H1 (cell line): ENCODE data around the gene KCNMA1. TPM values are rescaled to one million over a fixed set of nuclear protein-coding genes. Genes with fewer than 3 reads are reported as not detected.

ENCODE experiments used
- CTCF ChIA-PET: fragments of 300-600 bp; sonication (Branson Sonifier 250); formaldehyde crosslinking; loops from one replicate; lab custom pipeline; 2021; ENCODE audit not compliant: partially characterized antibody; lab: Charles Lee
- POLR2A ChIA-PET: fragments of 300-600 bp; sonication (Branson Sonifier 250); formaldehyde crosslinking; loops from one replicate; lab custom pipeline; 2021; ENCODE audit warnings: inconsistent platforms; ENCODE audit not compliant: partially characterized antibody; lab: Charles Lee
- DNase-seq, 2 experiments: peaks; one replicate each; pipeline versions ENCODE4 v3.0.0 to v3.0.0-alpha.2; 2010 to 2022; ENCODE audit warnings: low spot score in 2 of 2, low read depth in 1 of 2, mixed read lengths in 1 of 2
- FAIRE-seq: peaks from 2 replicates; lab custom pipeline; 2011; peaks lifted over from hg19 to GRCh38; lab: Jason Lieb, UNC
- H2AFZ ChIP-seq: 2 replicates; pipeline ENCODE4 v1.8.1; 2012; ENCODE audit warnings: low read length, inconsistent platforms
- H2AK5ac ChIP-seq: 2 replicates; pipeline ENCODE4 v1.6.1; 2013; ENCODE audit warnings: low read depth, low read length
- H2BK120ac ChIP-seq: replicated peaks from 2 replicates; pipeline ENCODE3; 2013; ENCODE audit warnings: low read depth, low read length, inconsistent platforms
- H2BK12ac ChIP-seq: 2 replicates; pipeline ENCODE4 v1.6.1; 2013; ENCODE audit warnings: low read depth, low read length
- H2BK15ac ChIP-seq: 2 replicates; pipeline ENCODE4 v1.6.1; 2013; ENCODE audit warnings: low read length
- H2BK20ac ChIP-seq: 2 replicates; pipeline ENCODE4 v1.6.1; 2013; ENCODE audit warnings: low read length
- H2BK5ac ChIP-seq: 2 replicates; pipeline ENCODE4 v1.6.1; 2013; ENCODE audit warnings: low read depth, low read length
- H3K14ac ChIP-seq: 2 replicates; pipeline ENCODE4 v1.6.1; 2013; ENCODE audit warnings: inconsistent platforms; ENCODE audit not compliant: insufficient read length
- H3K18ac ChIP-seq: 2 replicates; pipeline ENCODE4 v1.6.1; 2013; ENCODE audit warnings: low read length; ENCODE audit errors: extremely low read depth
- H3K23ac ChIP-seq: 2 replicates; pipeline ENCODE4 v1.6.1; 2013; ENCODE audit warnings: inconsistent platforms; ENCODE audit not compliant: insufficient read length
- H3K23me2 ChIP-seq: 2 replicates; pipeline ENCODE4 v1.6.1; 2013; ENCODE audit warnings: low read depth, low read length
- H3K27ac ChIP-seq: 2 replicates; pipeline ENCODE4 v1.6.1; 2011; ENCODE audit warnings: low read depth, low read length, inconsistent platforms
- H3K27me3 ChIP-seq, 4 experiments: replicated peaks in 1 of 4; 1 replicate in 1 of 4; 2 replicates in 3 of 4; pipeline versions ENCODE4 v1.6.1 to v1.8.1; 2011 to 2013; ENCODE audit warnings: low read length in 3 of 4, mild to moderate bottlenecking in 3 of 4, inconsistent platforms in 2 of 4, mixed read lengths in 2 of 4, moderate library complexity in 1 of 4; ENCODE audit not compliant: control insufficient read depth in 3 of 4, insufficient read depth in 3 of 4; ENCODE audit errors: extremely low read depth in 1 of 4
- H3K36me3 ChIP-seq, 4 experiments: 2 replicates each; pipeline versions ENCODE4 v1.6.1 to v1.8.1; 2011 to 2013; ENCODE audit warnings: mild to moderate bottlenecking in 4 of 4, low read length in 3 of 4, moderate library complexity in 2 of 4, control low read depth in 1 of 4, inconsistent platforms in 1 of 4; ENCODE audit not compliant: insufficient read depth in 4 of 4, control insufficient read depth in 2 of 4
- H3K4ac ChIP-seq: replicated peaks from 2 replicates; pipeline ENCODE3; 2013; ENCODE audit warnings: low read length, low read depth, mixed read lengths, inconsistent platforms; ENCODE audit not compliant: insufficient read length
- H3K4me1 ChIP-seq, 4 experiments: replicated peaks in 1 of 4; 1 replicate in 1 of 4; 2 replicates in 3 of 4; pipeline versions ENCODE4 v1.6.1 to v1.8.1; 2011 to 2013; ENCODE audit warnings: low read length in 3 of 4, inconsistent platforms in 2 of 4, mixed read lengths in 1 of 4; ENCODE audit not compliant: insufficient read depth in 4 of 4, control insufficient read depth in 3 of 4
- H3K4me2 ChIP-seq, 2 experiments: 2 replicates each; pipeline versions ENCODE4 v1.6.1 to v1.8.1; 2011 to 2013; ENCODE audit warnings: low read depth in 2 of 2, low read length in 2 of 2, control low read depth in 1 of 2, inconsistent platforms in 1 of 2, mild to moderate bottlenecking in 1 of 2; ENCODE audit not compliant: insufficient read depth in 1 of 2
- H3K4me3 ChIP-seq, 4 experiments: fragments of 200-600, 300-600 bp in 1 of 4; sonication (generic), shearing (Covaris generic), sonication (Bioruptor Twin) in 1 of 4; 2 replicates each; pipeline versions ENCODE4 v1.5.1 to v1.8.1; 2011 to 2016; ENCODE audit warnings: low read length in 4 of 4, low read depth in 3 of 4, control low read depth in 2 of 4, inconsistent platforms in 2 of 4, mild to moderate bottlenecking in 2 of 4, mixed read lengths in 1 of 4, moderate library complexity in 1 of 4; ENCODE audit not compliant: insufficient read depth in 2 of 4; ENCODE audit errors: extremely low read depth in 1 of 4
- H3K56ac ChIP-seq: replicated peaks from 2 replicates; pipeline ENCODE3; 2013; ENCODE audit warnings: low read depth, mild to moderate bottlenecking, mixed read lengths, low read length, inconsistent platforms; ENCODE audit not compliant: insufficient read length
- H3K79me1 ChIP-seq: 2 replicates; pipeline ENCODE4 v1.6.1; 2013; ENCODE audit warnings: low read depth, low read length, control low read depth
- H3K79me2 ChIP-seq, 2 experiments: 2 replicates each; pipeline versions ENCODE4 v1.6.1 to v1.8.1; 2012 to 2013; ENCODE audit warnings: low read length in 2 of 2, mild to moderate bottlenecking in 2 of 2, inconsistent platforms in 1 of 2; ENCODE audit not compliant: insufficient read depth in 2 of 2, control insufficient read depth in 1 of 2
- H3K9ac ChIP-seq, 4 experiments: replicated peaks in 1 of 4; 1 replicate in 1 of 4; 2 replicates in 3 of 4; pipeline versions ENCODE4 v1.6.1 to v1.8.1; 2011 to 2013; ENCODE audit warnings: low read depth in 3 of 4, low read length in 3 of 4, control low read depth in 2 of 4, mild to moderate bottlenecking in 2 of 4, moderate library complexity in 2 of 4, inconsistent platforms in 1 of 4; ENCODE audit errors: extremely low read depth in 1 of 4
- H3K9me3 ChIP-seq, 2 experiments: 2 replicates each; pipeline versions ENCODE4 v1.6.1 to v1.8.1; 2012 to 2013; ENCODE audit warnings: mild to moderate bottlenecking in 2 of 2, moderate library complexity in 2 of 2, control low read depth in 1 of 2, inconsistent platforms in 1 of 2, low read depth in 1 of 2, low read length in 1 of 2, mixed read lengths in 1 of 2; ENCODE audit not compliant: insufficient read depth in 2 of 2
- H4K20me1 ChIP-seq, 2 experiments: replicated peaks in 1 of 2; 2 replicates each; pipeline versions ENCODE3 to v1.8.1; 2011 to 2013; ENCODE audit warnings: inconsistent platforms in 2 of 2, low read length in 2 of 2, mild to moderate bottlenecking in 1 of 2; ENCODE audit not compliant: insufficient read depth in 2 of 2, control insufficient read depth in 1 of 2
- H4K5ac ChIP-seq: 2 replicates; pipeline ENCODE4 v1.6.1; 2013; ENCODE audit warnings: low read length, low read depth, mixed read lengths, inconsistent platforms; ENCODE audit not compliant: insufficient read length
- H4K8ac ChIP-seq: 2 replicates; pipeline ENCODE4 v1.8.0; 2013; ENCODE audit warnings: mild to moderate bottlenecking, moderate library complexity, low read length, inconsistent platforms; ENCODE audit not compliant: insufficient read depth; ENCODE audit errors: extremely low read depth
- H4K91ac ChIP-seq: replicated peaks from 2 replicates; pipeline ENCODE3; 2013; ENCODE audit warnings: low read length, mixed read lengths, inconsistent platforms; ENCODE audit not compliant: insufficient read length
- BACH1 ChIP-seq: IDR thresholded peaks from 2 replicates; pipeline ENCODE4 v1.6.1; 2012; ENCODE audit warnings: low read length, improper control_type of control experiment
- CBX5 ChIP-seq: fragments of 300-800, 300-1000 bp; sonication (generic); IDR thresholded peaks from 2 replicates; pipeline ENCODE4 v1.7.1; 2016; ENCODE audit warnings: antibody characterized with exemption, low read length, low read depth
- CTBP2 ChIP-seq: IDR thresholded peaks from 2 replicates; pipeline ENCODE4 v1.7.0; 2011; ENCODE audit warnings: borderline replicate concordance, mild to moderate bottlenecking, moderate library complexity, mixed read lengths, low read length; ENCODE audit not compliant: insufficient read depth, insufficient read length
- KDM1A ChIP-seq: fragments of 200-600, 300-600 bp; sonication (generic); IDR thresholded peaks from 2 replicates; pipeline ENCODE4 v1.7.1; 2016; ENCODE audit warnings: mild to moderate bottlenecking, low read length, borderline replicate concordance
- POLR2AphosphoS5 ChIP-seq: IDR thresholded peaks from 2 replicates; pipeline ENCODE4 v1.6.1; 2011; ENCODE audit warnings: low read depth, low read length
- RFX5 ChIP-seq: IDR thresholded peaks from 2 replicates; pipeline ENCODE4 v1.6.1; 2011; ENCODE audit warnings: low read depth, low read length, improper control_type of control experiment, borderline replicate concordance
- SIRT6 ChIP-seq: IDR thresholded peaks from one replicate; pipeline ENCODE4 v1.7.1; 2012; ENCODE audit warnings: low read length, inconsistent platforms
- SP1 ChIP-seq: IDR thresholded peaks from 2 replicates; pipeline ENCODE4 v1.6.1; 2011; ENCODE audit warnings: low read depth, low read length
- TBP ChIP-seq: IDR thresholded peaks from 2 replicates; pipeline ENCODE4 v1.6.1; 2011; ENCODE audit warnings: low read depth, low read length, improper control_type of control experiment
- TCF12 ChIP-seq: IDR thresholded peaks from 2 replicates; pipeline ENCODE4 v1.6.1; 2011; ENCODE audit warnings: low read depth, mild to moderate bottlenecking, low read length
- USF2 ChIP-seq: IDR thresholded peaks from 2 replicates; pipeline ENCODE4 v1.6.1; 2011; ENCODE audit warnings: low read length, improper control_type of control experiment
- ZNF274 ChIP-seq: IDR thresholded peaks from 2 replicates; pipeline ENCODE4 v1.7.0; 2012; ENCODE audit warnings: low read length, borderline replicate concordance; ENCODE audit errors: extremely low read depth
- WGBS, 2 experiments: shearing (Covaris generic) in 1 of 2; methylation state at CpG; one replicate each; pipeline versions ENCODE4 v1.1.6 to v1.1.7; 2013 to 2015; ENCODE audit warnings: low lambda C conversion rate in 2 of 2, mixed read lengths in 2 of 2, inconsistent platforms in 1 of 2, low coverage in 1 of 2, missing lambda C conversion rate in 1 of 2; ENCODE audit not compliant: insufficient replicate concordance in 2 of 2, insufficient coverage in 1 of 2, insufficient read length in 1 of 2; ENCODE audit errors: extremely low coverage in 1 of 2, missing lambda C conversion rate in 1 of 2; 5-methylcytosine and 5-hydroxymethylcytosine counted together
- polyA plus RNA-seq, 7 experiments: library from polyadenylated mRNA; depleted of rRNA in 3 of 7; stranded (reverse) in 5 of 7; unstranded in 2 of 7; fragments of >200 nt in 5 of 7; fragments of 200-250 nt in 2 of 7; gene quantifications; 1 replicate in 5 of 7; 2 replicates in 1 of 7; 4 replicates in 1 of 7; pipeline versions ENCODE4 v1.2.1 to v1.2.3, GENCODE V29; 2011 to 2013; ENCODE audit warnings: missing spikeins in 2 of 7, mixed read lengths in 2 of 7
- total RNA-seq: library from RNA; stranded (reverse); fragmentation: NEBNext Ultra II Directional; extraction: Animal tissue kit (Norgen Biotek cat#: 25700); gene quantifications from 2 replicates; pipeline ENCODE4 v1.2.1, GENCODE V29; 2021

The KCNMA1 gene
- total and polyA plus RNA-seq, 2 of the 8 experiments (the other 6 are each of a cell fraction or from before 2014, with no cell fraction given) = 10.2 to 11.1 TPM

DNA sequence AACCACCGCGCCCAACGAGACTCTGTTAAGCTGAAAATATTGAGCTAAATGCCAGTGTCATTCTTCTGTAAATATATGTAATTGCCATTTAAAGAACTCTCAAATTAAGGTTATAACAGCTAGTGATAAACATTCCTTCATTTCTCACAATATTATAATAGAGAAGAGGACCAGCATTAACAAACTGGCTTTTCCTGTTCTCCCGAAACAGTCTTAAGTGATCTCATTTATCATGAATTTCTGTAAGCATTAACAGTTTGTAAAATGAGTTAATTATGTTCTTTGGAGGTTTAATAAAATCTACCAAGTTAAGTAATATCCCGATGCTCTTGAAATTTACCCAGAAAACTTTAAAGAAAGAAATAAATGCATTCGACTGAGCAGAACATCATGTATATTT is 352.8 kb downstream of the KCNMA1 start:
- TF ChIP-seq CBX5 (no peak), BACH1 (no peak), SIRT6 (no peak), KDM1A (no peak), POLR2AphosphoS5 (no peak), TCF12 (no peak), CTBP2 (no peak), USF2 (no peak), RFX5 (no peak), SP1 (no peak), TBP (no peak), ZNF274 (no peak)
- no peak overlapping the region for H3K4me2 ChIP-seq

More for the DNA sequence above, 352.8 kb downstream of the KCNMA1 start:
- no peaks in the 10 kb centered on the region for H3K79me2 ChIP-seq
- H2BK12ac ChIP-seq = no peak overlapping the region
- H2AK5ac ChIP-seq = no peak overlapping the region
- H2AFZ ChIP-seq = no peak overlapping the region
- no peaks in the 10 kb centered on the region for H3K36me3 ChIP-seq
- H3K79me1 ChIP-seq = no peaks in the 10 kb centered on the region
- POLR2A ChIA-PET = no interaction called here
- no peak overlapping the region for H3K18ac ChIP-seq
- H4K20me1 ChIP-seq = peaks cover 0 to 2% of the 10 kb centered on the region in 2 experiments
- WGBS, 2 experiments = 91% methylated on average over 6 of the region's 6 CpGs; no CpG with 5 or more reads in 1 of the 2 experiments
- H3K9me3 ChIP-seq = 0 out of 4 replicates have a peak, but pooled peaks cover 0 to 3% of the 10 kb centered on the region in 2 experiments
- H3K4me1 ChIP-seq = peaks cover 0 to 20% (median 10%) of the 10 kb centered on the region in 4 experiments; a peak in 6 of 7 replicates
- H3K23me2 ChIP-seq = no peaks in the 10 kb centered on the region
- H4K91ac ChIP-seq = no peak overlapping the region
- FAIRE-seq (no peak), DNase-seq (no peak)
- no peak overlapping the region for H3K9ac ChIP-seq
- H2BK15ac ChIP-seq = no peak overlapping the region
- no peak overlapping the region for H3K27ac ChIP-seq
- no peak overlapping the region for H3K14ac ChIP-seq
- H2BK120ac ChIP-seq = no peak overlapping the region
- no peak overlapping the region for H3K4me3 ChIP-seq
- no peak overlapping the region for H3K23ac ChIP-seq
- H3K56ac ChIP-seq = no peak overlapping the region
- no peak overlapping the region for H3K4ac ChIP-seq
- no peak overlapping the region for H4K5ac ChIP-seq
- no peak overlapping the region for H2BK20ac ChIP-seq
- CTCF ChIA-PET = interaction anchor here (0.6 to 1.7 kb wide), 3 partner anchors 12 to 111 kb away, joined by 3 to 4 read pairs (median 3); no protein-coding TSS in a partner anchor
- H4K8ac ChIP-seq = no peak overlapping the region
- no peak overlapping the region for H2BK5ac ChIP-seq
- no peaks in the 10 kb centered on the region; a peak in 1 of 7 replicates for H3K27me3 ChIP-seq
